AG09319 (cell line): ENCODE results near the gene SMCR8.

Experiments
- DNase-seq: peaks from one replicate; pipeline ENCODE4 v3.0.0-alpha.2; 2010; ENCODE audit warnings: low read depth; ENCODE audit errors: extremely low read depth
- CTCF ChIP-seq: IDR thresholded peaks from 2 replicates; pipeline ENCODE4 v1.5.1; 2011; ENCODE audit warnings: low read depth, mild to moderate bottlenecking, inconsistent platforms, low read length, moderate library complexity

Gene SMCR8

GRCh38 chr17:18309202-18309601 lies 5.9 kb upstream of the SMCR8 start:
- TF ChIP-seq CTCF, result no peak
- DNase-seq, result no peak

GRCh38 chr17:18314059-18314730 lies 898 bp upstream of the SMCR8 start:
- no peak for DNase-seq
- TF ChIP-seq CTCF, result no peak

GRCh38 chr17:18315562-18315922 lies 449 bp downstream of the SMCR8 start:
- TF ChIP-seq CTCF, result no peak
- DNase-seq, result no peak

GRCh38 chr17:18315961-18316360 lies 868 bp downstream of the SMCR8 start:
- TF ChIP-seq CTCF, result no peak
- no peak for DNase-seq

- DNase-seq, result no peak
- no peak for TF ChIP-seq CTCF
These were observed 3.0 kb downstream of the SMCR8 start for GRCh38 chr17:18318117-18318516.

GRCh38 chr17:18318771-18319450 lies 3.8 kb downstream of the SMCR8 start:
- DNase-seq, result no peak
- TF ChIP-seq CTCF, result no peak

GRCh38 chr17:18319604-18320256 lies 4.6 kb downstream of the SMCR8 start:
- TF ChIP-seq CTCF, result peak; percentile 55
- peak; percentile 30 for DNase-seq
